NB4 (cell line): ENCODE data around the gene S100A2.
A peak's percentile ranks its signal among the peaks of the same experiment; 100 is the strongest.
"Not testable (repeated sequence)": the region's sequence is repeated elsewhere in the genome, so short reads cannot be mapped to it uniquely, and the experiment has no call there.

Source experiments
- DNase-seq: peaks from one replicate; pipeline ENCODE4 v3.0.0; 2010; ENCODE audit warnings: low read depth
- H3K4me3 ChIP-seq: one replicate; pipeline ENCODE4 v1.5.1; 2011; ENCODE audit warnings: mild to moderate bottlenecking, low read depth, low read length, moderate library complexity
- MYC ChIP-seq: IDR thresholded peaks from 2 replicates; pipeline ENCODE4 v1.6.1; 2011; ENCODE audit warnings: low read depth, low read length
- POLR2A ChIP-seq: IDR thresholded peaks from 2 replicates; pipeline ENCODE4 v1.6.1; 2011; ENCODE audit warnings: mild to moderate bottlenecking; ENCODE audit not compliant: insufficient read length; ENCODE audit errors: extremely low read depth
- TF ChIP-seq, protein P1 (sequence below): IDR thresholded peaks from 2 replicates; pipeline ENCODE4 v1.6.1; 2011; ENCODE audit warnings: low read depth, low read length
- TF ChIP-seq, protein P2 (sequence below): IDR thresholded peaks from one replicate; pipeline ENCODE4 v1.5.1; 2012; ENCODE audit warnings: low read depth, low read length

The S100A2 gene

DNA sequence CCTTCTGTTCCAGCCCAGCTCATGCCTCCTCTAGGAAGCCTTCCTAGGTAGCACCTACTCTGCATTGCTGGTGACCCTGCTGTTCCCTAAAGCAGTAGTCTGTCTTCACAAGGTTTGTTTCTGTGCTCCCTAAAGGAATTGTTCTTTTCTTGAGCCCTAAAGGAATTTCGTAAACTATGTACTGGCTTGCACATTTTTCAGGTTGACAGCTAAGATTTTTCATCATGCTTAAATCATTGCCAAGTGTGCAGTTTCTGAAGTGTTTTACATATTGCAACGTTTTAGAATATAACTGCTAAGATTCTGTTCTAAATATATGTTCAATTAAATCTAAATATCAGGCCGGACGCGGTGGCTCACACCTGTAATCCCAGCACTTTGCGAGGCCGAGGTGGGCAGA lies 34.2 kb upstream of the S100A2 start:
- H3K4me3 ChIP-seq = no peak overlapping the region
- no peak for DNase-seq
- no peak for TF ChIP-seq MYC
- TF ChIP-seq, protein P1, sequence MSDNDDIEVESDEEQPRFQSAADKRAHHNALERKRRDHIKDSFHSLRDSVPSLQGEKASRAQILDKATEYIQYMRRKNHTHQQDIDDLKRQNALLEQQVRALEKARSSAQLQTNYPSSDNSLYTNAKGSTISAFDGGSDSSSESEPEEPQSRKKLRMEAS = no peak
- TF ChIP-seq POLR2A = no peak
- TF ChIP-seq, protein P2, sequence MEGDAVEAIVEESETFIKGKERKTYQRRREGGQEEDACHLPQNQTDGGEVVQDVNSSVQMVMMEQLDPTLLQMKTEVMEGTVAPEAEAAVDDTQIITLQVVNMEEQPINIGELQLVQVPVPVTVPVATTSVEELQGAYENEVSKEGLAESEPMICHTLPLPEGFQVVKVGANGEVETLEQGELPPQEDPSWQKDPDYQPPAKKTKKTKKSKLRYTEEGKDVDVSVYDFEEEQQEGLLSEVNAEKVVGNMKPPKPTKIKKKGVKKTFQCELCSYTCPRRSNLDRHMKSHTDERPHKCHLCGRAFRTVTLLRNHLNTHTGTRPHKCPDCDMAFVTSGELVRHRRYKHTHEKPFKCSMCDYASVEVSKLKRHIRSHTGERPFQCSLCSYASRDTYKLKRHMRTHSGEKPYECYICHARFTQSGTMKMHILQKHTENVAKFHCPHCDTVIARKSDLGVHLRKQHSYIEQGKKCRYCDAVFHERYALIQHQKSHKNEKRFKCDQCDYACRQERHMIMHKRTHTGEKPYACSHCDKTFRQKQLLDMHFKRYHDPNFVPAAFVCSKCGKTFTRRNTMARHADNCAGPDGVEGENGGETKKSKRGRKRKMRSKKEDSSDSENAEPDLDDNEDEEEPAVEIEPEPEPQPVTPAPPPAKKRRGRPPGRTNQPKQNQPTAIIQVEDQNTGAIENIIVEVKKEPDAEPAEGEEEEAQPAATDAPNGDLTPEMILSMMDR = no peak

DNA sequence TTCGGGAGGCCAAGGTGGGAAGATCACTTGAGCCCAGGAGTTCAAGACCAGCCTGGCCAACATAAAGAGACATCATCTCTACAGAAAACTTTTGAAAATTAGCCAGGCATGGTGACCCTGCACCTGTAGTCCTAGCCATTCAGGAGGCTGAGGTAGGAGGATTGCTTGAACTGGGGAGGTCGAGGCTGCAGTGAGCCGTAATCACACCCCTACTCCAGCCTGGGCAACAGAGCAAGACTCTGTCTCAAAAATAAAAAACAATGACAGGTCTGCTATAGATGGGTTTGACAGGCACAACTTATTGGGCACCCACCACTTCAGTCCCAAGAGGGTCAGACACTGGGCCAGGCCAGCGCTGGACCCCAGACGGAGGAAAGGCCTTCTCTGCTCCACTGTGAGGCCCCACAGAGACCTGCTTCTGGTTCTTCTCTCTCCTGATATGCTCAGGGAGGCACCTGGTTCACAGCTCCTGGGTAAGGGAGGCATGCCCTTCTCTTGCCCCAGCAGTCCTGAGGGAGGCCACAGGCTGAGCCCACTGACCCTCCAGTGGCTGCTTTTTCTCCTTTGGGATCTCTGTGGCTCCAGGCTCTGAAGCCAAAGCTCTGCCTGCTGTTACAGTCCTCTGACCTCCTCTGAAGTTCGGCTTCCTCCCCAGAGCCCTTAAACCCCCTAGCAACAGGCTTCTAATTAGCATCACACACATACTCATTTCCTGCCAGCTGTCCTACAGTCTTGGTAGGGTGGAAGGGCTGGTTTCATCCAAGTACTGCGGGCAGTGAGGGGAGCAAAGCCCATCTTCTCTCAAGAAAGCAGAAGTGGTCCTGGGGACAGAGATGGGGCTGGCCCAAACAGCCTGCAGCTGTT lies 32.9 kb upstream of the S100A2 start:
- no peak overlapping the region for H3K4me3 ChIP-seq
- TF ChIP-seq POLR2A = no peak
- TF ChIP-seq, protein P2 = no peak
- TF ChIP-seq MYC = no peak
- TF ChIP-seq, protein P1 = 0 out of 2 replicates have a peak, but pooled peaks have one; percentile 3
- DNase-seq = peak; percentile 97

DNA sequence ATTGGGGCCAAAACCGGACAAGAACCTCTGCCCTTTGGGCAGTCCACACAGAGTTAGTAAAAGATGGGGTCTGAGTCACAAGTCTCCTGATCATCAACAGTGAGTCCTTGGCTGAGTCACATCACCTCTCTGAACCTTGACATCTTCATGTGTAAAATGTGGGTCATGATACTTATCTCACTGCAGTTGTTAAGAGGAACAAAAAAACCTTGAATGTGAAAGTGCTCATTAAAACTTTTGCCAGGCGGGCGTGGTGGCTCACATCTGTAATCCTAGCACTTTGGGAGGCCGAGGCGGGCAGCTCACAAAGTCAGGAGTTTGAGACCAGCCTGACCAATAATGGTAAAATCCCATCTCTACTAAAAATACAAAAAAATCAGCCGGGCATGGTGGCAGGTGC lies 31.6 kb upstream of the S100A2 start:
- DNase-seq = peak; percentile 45
- TF ChIP-seq, protein P1 = no peak
- TF ChIP-seq POLR2A = no peak
- TF ChIP-seq MYC = no peak
- TF ChIP-seq, protein P2 = no peak
- H3K4me3 ChIP-seq = no peak overlapping the region

DNA sequence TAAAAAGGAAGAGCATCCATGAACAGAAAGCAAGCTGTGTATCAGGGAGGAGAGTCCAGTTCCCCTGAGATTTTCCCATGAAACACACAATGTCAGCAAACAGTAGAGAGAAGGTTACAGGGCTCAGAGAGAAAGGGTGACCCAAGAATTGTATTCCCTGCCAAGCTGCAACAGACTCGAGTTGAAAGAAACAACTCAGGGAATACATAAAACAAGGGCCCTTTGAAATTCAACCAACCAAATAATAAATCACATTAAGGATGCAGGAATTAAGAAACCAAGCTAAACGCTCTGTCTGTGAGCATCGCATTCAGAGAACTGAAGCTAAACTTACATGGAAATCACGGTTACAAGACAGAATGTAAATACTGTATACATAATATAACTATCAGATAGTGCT lies 27.1 kb upstream of the S100A2 start:
- TF ChIP-seq, protein P1 = no peak
- TF ChIP-seq MYC (no peak), POLR2A (no peak)
- TF ChIP-seq, protein P2 = no peak
- DNase-seq = no peak
- no peak overlapping the region for H3K4me3 ChIP-seq

DNA sequence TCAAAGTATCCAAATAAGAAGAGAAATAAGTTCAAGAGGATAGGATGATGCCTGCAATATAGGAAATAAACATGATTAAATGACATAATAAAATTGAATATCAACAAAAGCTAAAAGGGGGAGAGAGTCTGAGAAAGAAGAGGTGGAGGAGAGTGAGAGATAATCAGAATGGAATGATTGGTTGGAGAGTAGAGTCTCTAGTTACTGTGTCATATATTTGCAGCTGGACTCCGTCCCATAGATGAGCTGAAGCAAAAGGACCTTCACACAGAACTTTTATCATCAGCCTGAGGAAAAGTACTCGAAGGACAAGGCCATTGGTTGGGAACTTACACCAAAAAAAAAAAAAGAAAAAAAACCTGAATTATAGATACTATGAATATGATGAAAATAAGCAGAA lies 22.8 kb upstream of the S100A2 start:
- no peak overlapping the region for H3K4me3 ChIP-seq
- TF ChIP-seq MYC (no peak), POLR2A (no peak)
- TF ChIP-seq, protein P1 = no peak
- TF ChIP-seq, protein P2 = no peak
- no peak for DNase-seq

DNA sequence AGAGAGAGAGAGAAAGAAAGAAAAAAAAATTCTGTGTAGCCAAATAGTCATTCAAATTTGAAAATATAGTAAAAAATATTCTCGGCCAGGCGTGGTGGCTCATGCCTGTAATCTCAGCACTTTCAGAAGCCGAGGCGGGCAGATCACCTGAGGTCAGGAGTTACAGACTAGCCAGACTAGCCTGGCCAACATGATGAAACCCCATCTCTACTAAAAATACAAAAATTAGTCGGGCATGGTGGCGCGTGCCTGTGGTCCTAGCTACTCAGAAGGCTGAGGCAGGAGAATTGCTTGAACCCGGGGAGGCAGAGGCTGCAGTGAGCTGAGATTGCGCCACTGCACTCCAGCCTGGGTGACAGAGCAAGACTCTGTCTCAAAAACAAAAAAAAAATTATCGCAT lies 22.4 kb upstream of the S100A2 start:
- not testable (repeated sequence) for H3K4me3 ChIP-seq, DNase-seq
